ENCODE data around the gene EFCAB11.

Gene EFCAB11

GRCh38 chr14:89807151-89807550 is 147.4 kb downstream of the EFCAB11 start:
- DNase-seq: no peak

GRCh38 chr14:89806451-89806850 is 148.1 kb downstream of the EFCAB11 start:
- no peak for DNase-seq

- no peak for DNase-seq
These were observed 149.0 kb downstream of the EFCAB11 start for GRCh38 chr14:89805501-89805900.

GRCh38 chr14:89803542-89803941 is 151.0 kb downstream of the EFCAB11 start:
- DNase-seq: no peak

- no peak for DNase-seq
These were observed 153.4 kb downstream of the EFCAB11 start for GRCh38 chr14:89801136-89801535.

- DNase-seq: no peak
These were observed 156.2 kb downstream of the EFCAB11 start for GRCh38 chr14:89798212-89798773.

- no peak for DNase-seq
These were observed 157.4 kb downstream of the EFCAB11 start for GRCh38 chr14:89797148-89797547.

- no peak for DNase-seq
These were observed 160.4 kb downstream of the EFCAB11 start for GRCh38 chr14:89794096-89794495.

- DNase-seq: no peak
These were observed 161.2 kb downstream of the EFCAB11 start for GRCh38 chr14:89793367-89793716.

- no peak for DNase-seq
These were observed 161.8 kb downstream of the EFCAB11 start for GRCh38 chr14:89792489-89793366.

GRCh38 chr14:89787525-89787924 is 167.0 kb downstream of the EFCAB11 start:
- DNase-seq: no peak

GRCh38 chr14:89781046-89781445 is 173.5 kb downstream of the EFCAB11 start:
- no peak for DNase-seq

GRCh38 chr14:89779707-89780106 is 174.8 kb downstream of the EFCAB11 start:
- DNase-seq: no peak

- no peak for DNase-seq
These were observed 178.6 kb downstream of the EFCAB11 start for GRCh38 chr14:89775946-89776345.

- no peak for DNase-seq
These were observed 179.4 kb downstream of the EFCAB11 start for GRCh38 chr14:89775151-89775550.

- no peak for DNase-seq
These were observed 180.8 kb downstream of the EFCAB11 start for GRCh38 chr14:89773644-89774316.

GRCh38 chr14:89773151-89773550 is 181.4 kb downstream of the EFCAB11 start:
- no peak for DNase-seq

- no peak for DNase-seq
These were observed 183.3 kb downstream of the EFCAB11 start for GRCh38 chr14:89771251-89771650.

GRCh38 chr14:89767861-89768268 is 186.7 kb downstream of the EFCAB11 start:
- DNase-seq: no peak

- no peak for DNase-seq
These were observed 187.4 kb downstream of the EFCAB11 start for GRCh38 chr14:89767131-89767530.

- DNase-seq: no peak
These were observed 189.2 kb downstream of the EFCAB11 start for GRCh38 chr14:89765346-89765745.

GRCh38 chr14:89760086-89760485 is 194.4 kb downstream of the EFCAB11 start:
- DNase-seq: no peak

- DNase-seq: no peak
These were observed 197.1 kb downstream of the EFCAB11 start for GRCh38 chr14:89757313-89757939.

- no peak for DNase-seq
These were observed 198.7 kb downstream of the EFCAB11 start for GRCh38 chr14:89755816-89756215.
